Measurements from ENCODE around the gene XPNPEP2.

- no peak for TF ChIP-seq CTCF (conservative IDR thresholded peaks at IDR 0.05)
- TF ChIP-seq EZH2 (IDR thresholded peaks at IDR 0.05; ENCODE audit: low read depth) = no peak
These were observed 20.9 kb upstream of the XPNPEP2 start for GRCh38 chrX:129717892-129718291.
